Ishikawa (cell line): ENCODE data around the gene ENOX1.

Source experiments
- CEBPB ChIP-seq: IDR thresholded peaks from 2 replicates; pipeline ENCODE4 v1.6.1; 2012
- CREB1 ChIP-seq: IDR thresholded peaks from 2 replicates; pipeline ENCODE4 v1.6.1; 2012; ENCODE audit warnings: low read depth
- EGR1 ChIP-seq: IDR thresholded peaks from 2 replicates; pipeline ENCODE4 v1.6.1; 2012
- EP300 ChIP-seq: IDR thresholded peaks from 2 replicates; pipeline ENCODE4 v1.6.1; 2012; ENCODE audit warnings: borderline replicate concordance
- FOXM1 ChIP-seq: IDR thresholded peaks from 2 replicates; pipeline ENCODE4 v1.6.1; 2012; ENCODE audit warnings: low read depth, borderline replicate concordance
- MAX ChIP-seq: IDR thresholded peaks from 2 replicates; pipeline ENCODE4 v1.6.1; 2012
- NFIC ChIP-seq: IDR thresholded peaks from 2 replicates; pipeline ENCODE4 v1.6.1; 2012
- RAD21 ChIP-seq: IDR thresholded peaks from 2 replicates; pipeline ENCODE4 v1.6.1; 2012; ENCODE audit warnings: low read depth
- REST ChIP-seq: IDR thresholded peaks from 2 replicates; pipeline ENCODE4 v1.6.1; 2012; ENCODE audit warnings: low read depth, mild to moderate bottlenecking
- TAF1 ChIP-seq: IDR thresholded peaks from 2 replicates; pipeline ENCODE4 v1.6.1; 2012; ENCODE audit warnings: low read depth, mild to moderate bottlenecking
- TCF12 ChIP-seq: IDR thresholded peaks from 2 replicates; pipeline ENCODE4 v1.6.1; 2012; ENCODE audit warnings: low read depth
- TEAD4 ChIP-seq: IDR thresholded peaks from 2 replicates; pipeline ENCODE4 v1.6.1; 2012
- USF1 ChIP-seq: IDR thresholded peaks from 2 replicates; pipeline ENCODE4 v1.6.1; 2012
- YY1 ChIP-seq: IDR thresholded peaks from 2 replicates; pipeline ENCODE4 v1.6.1; 2012; ENCODE audit warnings: low read depth
- ZBTB7A ChIP-seq: IDR thresholded peaks from 2 replicates; pipeline ENCODE4 v1.6.1; 2012; ENCODE audit warnings: low read depth

Gene ENOX1

GRCh38 chr13:43272851-43273250 is 513.9 kb downstream of the ENOX1 start:
- no peak for TF ChIP-seq NFIC

GRCh38 chr13:43271152-43271551 is 515.6 kb downstream of the ENOX1 start:
- TF ChIP-seq TAF1 (no peak), USF1 (no peak), CEBPB (no peak), REST (no peak), RAD21 (no peak), EP300 (no peak), NFIC (no peak), TCF12 (no peak), YY1 (no peak), MAX (no peak), TEAD4 (no peak), FOXM1 (no peak), EGR1 (no peak), ZBTB7A (no peak), CREB1 (no peak)

GRCh38 chr13:43270130-43270830 is 516.5 kb downstream of the ENOX1 start:
- TF ChIP-seq MAX (no peak), NFIC (no peak), CREB1 (no peak), TCF12 (no peak), USF1 (no peak), CEBPB (no peak), EGR1 (no peak), FOXM1 (no peak), ZBTB7A (no peak), TAF1 (no peak), EP300 (no peak), RAD21 (no peak)

- no peak for TF ChIP-seq REST
- TF ChIP-seq YY1 = no peak
- no peak for TF ChIP-seq NFIC
- TF ChIP-seq USF1 = no peak
- TF ChIP-seq RAD21 = no peak
- no peak for TF ChIP-seq TCF12
- TF ChIP-seq CEBPB = no peak
- no peak for TF ChIP-seq TEAD4
- no peak for TF ChIP-seq FOXM1
Measured at GRCh38 chr13:43269037-43269481, 517.7 kb downstream of the ENOX1 start.

GRCh38 chr13:43268632-43269031 is 518.1 kb downstream of the ENOX1 start:
- TF ChIP-seq YY1 (no peak), REST (no peak), USF1 (no peak), TEAD4 (no peak), CEBPB (no peak), EGR1 (no peak), MAX (no peak), TAF1 (no peak)
